Mesenchymal stem cell (in vitro differentiated cells and primary cell): ENCODE data around the gene TRDN.

Source experiments
- DNase-seq: peaks from one replicate; pipeline ENCODE4 v3.0.0-alpha.2; 2013
- H2AFZ ChIP-seq: one replicate; pipeline ENCODE4 v1.6.1; 2013; ENCODE audit warnings: low read depth, mild to moderate bottlenecking, control low read depth, inconsistent platforms, low read length, moderate library complexity
- H2AK5ac ChIP-seq: 2 replicates; pipeline ENCODE4 v1.6.1; 2013; ENCODE audit warnings: low read length, moderate library complexity, mild to moderate bottlenecking, inconsistent platforms; ENCODE audit not compliant: severe bottlenecking
- H2BK120ac ChIP-seq: one replicate; pipeline ENCODE4 v1.6.1; 2013; ENCODE audit warnings: low read depth, mild to moderate bottlenecking, inconsistent platforms, low read length, moderate library complexity
- H2BK12ac ChIP-seq, 2 experiments: one replicate each; pipeline ENCODE4 v1.6.1; 2013; ENCODE audit warnings: inconsistent platforms in 2 of 2, low read length in 2 of 2, mild to moderate bottlenecking in 2 of 2, moderate library complexity in 2 of 2, control low read depth in 1 of 2
- H2BK15ac ChIP-seq: one replicate; pipeline ENCODE4 v1.6.1; 2013; ENCODE audit warnings: mild to moderate bottlenecking, low read depth, inconsistent platforms; ENCODE audit not compliant: poor library complexity, severe bottlenecking
- H2BK5ac ChIP-seq: 2 replicates; pipeline ENCODE4 v1.6.1; 2013; ENCODE audit warnings: low read depth, mild to moderate bottlenecking, low read length, control low read depth, inconsistent platforms; ENCODE audit not compliant: poor library complexity, severe bottlenecking
- H3K14ac ChIP-seq, 2 experiments: one replicate each; pipeline ENCODE4 v1.6.1; 2013; ENCODE audit warnings: inconsistent platforms in 2 of 2, low read length in 2 of 2, control low read depth in 1 of 2, mild to moderate bottlenecking in 1 of 2, moderate library complexity in 1 of 2
- H3K18ac ChIP-seq, 2 experiments: one replicate each; pipeline ENCODE4 v1.6.1; 2013; ENCODE audit warnings: inconsistent platforms in 2 of 2, low read length in 2 of 2, control low read depth in 1 of 2, low read depth in 1 of 2, mild to moderate bottlenecking in 1 of 2
- H3K23ac ChIP-seq, 2 experiments: one replicate each; pipeline ENCODE4 v1.6.1; 2013; ENCODE audit warnings: inconsistent platforms in 2 of 2, low read length in 2 of 2, mild to moderate bottlenecking in 2 of 2, moderate library complexity in 2 of 2, control low read depth in 1 of 2
- H3K27ac ChIP-seq: 2 replicates; pipeline ENCODE4 v1.5.1; 2013; ENCODE audit warnings: mild to moderate bottlenecking, moderate library complexity, low read length, control low read depth, inconsistent platforms; ENCODE audit not compliant: poor library complexity, severe bottlenecking
- H3K27me3 ChIP-seq, 2 experiments: 2 replicates each; pipeline versions ENCODE4 v1.6.1 to v1.7.0; 2013; ENCODE audit warnings: low read length in 2 of 2, mild to moderate bottlenecking in 2 of 2, moderate library complexity in 2 of 2, control low read depth in 1 of 2, inconsistent platforms in 1 of 2; ENCODE audit not compliant: control insufficient read depth in 1 of 2, insufficient read depth in 1 of 2
- H3K36me3 ChIP-seq, 2 experiments: 2 replicates each; pipeline versions ENCODE4 v1.6.1 to v1.7.0; 2013; ENCODE audit warnings: low read length in 2 of 2, control low read depth in 1 of 2, inconsistent platforms in 1 of 2, low read depth in 1 of 2, mild to moderate bottlenecking in 1 of 2; ENCODE audit not compliant: insufficient read depth in 2 of 2, control insufficient read depth in 1 of 2
- H3K4ac ChIP-seq, 2 experiments: one replicate each; pipeline ENCODE4 v1.6.1; 2013; ENCODE audit warnings: inconsistent platforms in 2 of 2, low read length in 2 of 2, mild to moderate bottlenecking in 2 of 2, moderate library complexity in 2 of 2, control low read depth in 1 of 2, low read depth in 1 of 2
- H3K4me1 ChIP-seq: 2 replicates; pipeline ENCODE4 v1.6.1; 2013; ENCODE audit warnings: low read depth, low read length, control low read depth; ENCODE audit not compliant: control insufficient read depth, insufficient read depth
- H3K4me2 ChIP-seq: 2 replicates; pipeline ENCODE4 v1.6.1; 2013; ENCODE audit warnings: low read length, mild to moderate bottlenecking, inconsistent platforms; ENCODE audit not compliant: poor library complexity, severe bottlenecking
- H3K4me3 ChIP-seq, 2 experiments: 2 replicates each; pipeline versions ENCODE4 v1.5.1 to v1.7.0; 2013; ENCODE audit warnings: low read length in 2 of 2, mild to moderate bottlenecking in 2 of 2, control low read depth in 1 of 2, low read depth in 1 of 2; ENCODE audit not compliant: insufficient read depth in 1 of 2
- H3K79me1 ChIP-seq: replicated peaks from 2 replicates; pipeline ENCODE4 v1.6.1; 2013; ENCODE audit warnings: mild to moderate bottlenecking, control low read depth, low read length, inconsistent platforms; ENCODE audit not compliant: poor library complexity, severe bottlenecking
- H3K9ac ChIP-seq: 2 replicates; pipeline ENCODE4 v1.7.0; 2013; ENCODE audit warnings: mild to moderate bottlenecking, low read length, moderate library complexity
- H3K9me3 ChIP-seq: 2 replicates; pipeline ENCODE4 v1.7.0; 2013; ENCODE audit warnings: mild to moderate bottlenecking, low read length; ENCODE audit not compliant: control insufficient read depth
- H4K8ac ChIP-seq: one replicate; pipeline ENCODE4 v1.6.1; 2013; ENCODE audit warnings: inconsistent platforms, mild to moderate bottlenecking, low read length, moderate library complexity
- H4K91ac ChIP-seq: one replicate; pipeline ENCODE4 v1.6.1; 2013; ENCODE audit warnings: mild to moderate bottlenecking, low read length, inconsistent platforms
- WGBS: methylation state at CpG from one replicate; pipeline ENCODE4 v1.1.7; 2013; ENCODE audit warnings: mixed read lengths; 5-methylcytosine and 5-hydroxymethylcytosine counted together

TRDN gene

DNA sequence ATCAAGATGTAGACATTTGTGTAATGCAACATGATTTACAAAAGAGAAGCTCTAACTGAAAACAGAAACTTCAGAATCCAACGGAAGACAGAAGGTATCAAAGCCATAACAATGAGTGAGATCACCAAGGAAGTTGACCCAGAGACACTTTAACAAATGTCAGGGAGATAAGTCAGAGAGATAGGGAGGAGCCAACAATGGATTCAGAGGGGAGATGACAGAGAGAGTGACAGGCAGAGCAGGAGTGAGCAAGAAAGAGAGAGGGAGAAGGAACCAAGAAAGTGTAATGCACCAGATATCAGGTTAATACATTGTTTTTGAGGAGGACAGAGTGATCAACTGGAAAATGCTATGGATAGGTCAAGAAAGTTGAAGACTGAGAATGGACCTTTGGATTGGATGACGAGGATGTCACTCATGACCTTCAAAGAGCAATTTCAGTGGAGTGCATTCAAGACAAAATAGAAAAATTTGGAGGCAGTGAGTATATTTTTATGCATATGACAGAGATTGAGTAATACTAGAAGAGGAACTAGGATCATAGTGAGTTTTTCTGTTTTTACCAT lies 86.6 kb downstream of the TRDN start:
- no peak overlapping the region for H3K4me2 ChIP-seq

GRCh38 chr6:123549476-123549875 lies 87.3 kb downstream of the TRDN start:
- Histone ChIP-seq H2BK120ac (no peak overlapping the region), H3K36me3 (no peaks in the 10 kb centered on the region), H3K27me3 (no peaks in the 10 kb centered on the region), H2BK12ac (no peak overlapping the region), H3K4me3 (no peak overlapping the region), H3K14ac (no peak overlapping the region), H3K4me1 (no peaks in the 10 kb centered on the region), H3K23ac (no peak overlapping the region), H3K18ac (no peak overlapping the region), H3K27ac (no peak overlapping the region), H3K4me2 (no peak overlapping the region), H2BK5ac (no peak overlapping the region), H2AK5ac (no peak overlapping the region), H4K91ac (no peak overlapping the region), H3K9ac (no peak overlapping the region), H3K4ac (no peak overlapping the region), H3K9me3 (no peaks in the 10 kb centered on the region), H4K8ac (no peak overlapping the region), H3K79me1 (no peaks in the 10 kb centered on the region), H2AFZ (no peak overlapping the region), H2BK15ac (no peak overlapping the region)
- no peak for DNase-seq

More for the DNA sequence above, 86.6 kb downstream of the TRDN start:
- 86% methylated on average over 2 of the region's 2 CpGs for WGBS
- Histone ChIP-seq H3K4ac (no peak overlapping the region), H3K27me3 (no peaks in the 10 kb centered on the region), H3K79me1 (no peaks in the 10 kb centered on the region), H3K23ac (no peak overlapping the region), H2AFZ (no peak overlapping the region), H3K4me1 (no peaks in the 10 kb centered on the region), H3K14ac (no peak overlapping the region), H2BK15ac (no peak overlapping the region), H3K4me3 (no peak overlapping the region), H4K8ac (no peak overlapping the region), H2BK120ac (no peak overlapping the region), H3K27ac (no peak overlapping the region), H3K9ac (no peak overlapping the region), H2BK5ac (no peak overlapping the region), H4K91ac (no peak overlapping the region), H2BK12ac (no peak overlapping the region), H2AK5ac (no peak overlapping the region), H3K9me3 (no peaks in the 10 kb centered on the region), H3K36me3 (no peaks in the 10 kb centered on the region), H3K18ac (no peak overlapping the region)
- no peak for DNase-seq

DNA sequence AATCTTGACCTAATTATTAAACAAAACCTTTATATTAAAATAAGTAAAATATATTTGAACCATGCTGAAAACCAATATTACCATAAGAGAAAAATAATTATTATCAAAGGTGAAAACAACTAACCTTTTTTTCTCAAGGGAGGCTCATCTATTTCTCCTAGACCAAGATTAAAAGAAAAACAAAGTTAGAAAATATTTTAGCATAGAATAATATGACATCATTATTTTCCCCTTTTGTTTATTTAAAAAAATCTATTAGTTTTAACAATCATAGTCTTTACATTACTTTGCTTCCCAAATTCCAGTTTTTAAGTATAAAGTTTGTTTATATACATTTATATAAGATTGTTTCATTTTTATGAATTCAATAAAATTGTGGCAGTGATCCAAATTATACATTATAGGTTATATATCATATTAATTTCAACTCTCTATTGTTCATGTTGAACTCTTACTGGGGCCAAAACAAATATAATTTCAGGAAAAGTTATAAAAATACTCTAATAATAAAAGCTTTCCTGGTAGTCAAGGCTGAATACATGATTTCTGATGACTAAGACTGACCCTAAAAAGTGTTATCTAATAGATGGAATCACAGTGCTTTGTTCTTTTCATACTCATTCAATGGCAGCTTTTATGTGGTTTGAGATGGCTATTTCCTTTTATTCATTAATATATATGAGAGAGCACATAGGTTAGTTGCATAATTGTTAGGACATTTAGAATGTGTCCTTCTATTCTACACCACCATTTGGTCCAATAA lies 89.4 kb downstream of the TRDN start:
- H3K18ac ChIP-seq = no peak overlapping the region

DNA sequence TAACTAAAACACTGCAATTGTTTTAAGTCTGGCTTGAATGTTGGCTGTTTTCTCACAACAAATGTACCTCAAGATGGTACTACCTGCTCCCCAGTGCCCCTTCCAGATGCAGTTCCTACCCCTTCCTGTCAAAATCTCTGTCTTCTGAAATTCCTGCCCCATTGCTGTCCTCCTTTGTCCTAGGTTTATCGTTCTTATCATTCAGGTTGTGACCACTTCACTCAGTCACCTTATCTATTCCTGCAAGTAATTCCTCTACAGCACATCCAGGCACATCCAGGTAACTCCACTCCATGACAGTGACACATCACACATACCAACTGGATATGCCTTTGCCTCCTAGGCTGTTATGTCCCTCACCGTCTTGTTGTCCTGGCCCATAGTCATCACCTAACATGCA lies 90.2 kb downstream of the TRDN start:
- Histone ChIP-seq H3K18ac (no peak overlapping the region), H2BK15ac (no peak overlapping the region), H3K36me3 (no peaks in the 10 kb centered on the region), H2BK5ac (no peak overlapping the region), H3K4me3 (no peak overlapping the region), H3K4me2 (no peak overlapping the region), H3K79me1 (no peaks in the 10 kb centered on the region), H2AFZ (no peak overlapping the region), H2AK5ac (no peak overlapping the region), H3K23ac (no peak overlapping the region), H3K14ac (no peak overlapping the region), H3K4ac (no peak overlapping the region), H3K27me3 (no peaks in the 10 kb centered on the region), H4K8ac (no peak overlapping the region), H4K91ac (no peak overlapping the region), H3K27ac (no peak overlapping the region), H3K4me1 (no peaks in the 10 kb centered on the region), H2BK120ac (no peak overlapping the region), H3K9me3 (no peaks in the 10 kb centered on the region), H2BK12ac (no peak overlapping the region), H3K9ac (no peak overlapping the region)
- 66% methylated on average over 1 of the region's 2 CpGs for WGBS
- no peak for DNase-seq

More for the DNA sequence above, 89.4 kb downstream of the TRDN start:
- Histone ChIP-seq H4K8ac (no peak overlapping the region), H3K27me3 (no peaks in the 10 kb centered on the region), H2BK15ac (no peak overlapping the region), H3K27ac (no peak overlapping the region), H3K4me2 (no peak overlapping the region), H2BK12ac (no peak overlapping the region), H2AK5ac (no peak overlapping the region), H3K9ac (no peak overlapping the region), H3K9me3 (no peaks in the 10 kb centered on the region), H3K4me1 (no peaks in the 10 kb centered on the region), H2AFZ (no peak overlapping the region), H3K36me3 (no peaks in the 10 kb centered on the region), H3K4ac (no peak overlapping the region), H2BK5ac (no peak overlapping the region), H2BK120ac (no peak overlapping the region), H3K23ac (no peak overlapping the region), H4K91ac (no peak overlapping the region), H3K14ac (no peak overlapping the region), H3K79me1 (no peaks in the 10 kb centered on the region), H3K4me3 (no peak overlapping the region)
- DNase-seq = no peak
